Loucy (cell line): Measurements from ENCODE around the gene GPATCH2.

ENCODE experiments used
- CTCF ChIP-seq: fragments of 200-600 bp; sonication (generic); conservative IDR thresholded peaks from 2 replicates; pipeline ENCODE4 v1.5.1; 2014; ENCODE audit warnings: mild to moderate bottlenecking, antibody characterized with exemption, low read length
- EZH2phosphoT487 ChIP-seq: fragments of 200-600 bp; IDR thresholded peaks from 2 replicates; pipeline ENCODE4 v1.6.1; 2018; ENCODE audit warnings: antibody characterized with exemption, mild to moderate bottlenecking, moderate library complexity, borderline replicate concordance

GRCh38 chr1:217379336-217379735, 251.6 kb downstream of the GPATCH2 start:
- TF ChIP-seq CTCF (no peak), EZH2phosphoT487 (no peak)
